ENCODE results near the gene VPS26B.
A peak's percentile ranks its signal among the peaks of the same experiment; 100 is the strongest.
"Not testable (repeated sequence)": the region's sequence is repeated elsewhere in the genome, so short reads cannot be mapped to it uniquely, and the experiment has no call there.

The VPS26B gene

GRCh38 chr11:134231958-134232659 lies 7.6 kb downstream of the VPS26B start:
- no peak for DNase-seq

GRCh38 chr11:134233729-134234179 lies 9.3 kb downstream of the VPS26B start:
- no peak for DNase-seq

DNA sequence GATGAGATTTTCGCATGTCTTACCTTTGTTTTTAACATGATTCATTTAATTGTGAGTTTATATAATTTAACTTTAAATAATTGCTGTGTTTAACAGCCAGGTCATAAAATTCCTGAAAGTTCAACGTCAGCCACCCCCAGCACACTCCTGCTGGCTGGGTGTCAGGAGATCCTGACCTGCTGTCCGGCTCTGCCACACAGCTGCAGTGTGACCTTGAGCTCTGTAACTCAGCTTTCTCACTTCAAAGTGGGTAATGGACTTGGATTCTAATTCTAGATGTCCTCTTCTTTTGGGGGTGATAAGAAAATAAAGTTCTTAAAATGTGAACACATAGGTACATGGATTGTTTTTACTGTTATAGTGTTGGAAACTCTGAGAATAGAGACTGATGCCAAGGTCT lies 10.9 kb downstream of the VPS26B start:
- no peak for DNase-seq

- DNase-seq: no peak
Measured at GRCh38 chr11:134236834-134237556, 12.5 kb downstream of the VPS26B start.

DNA sequence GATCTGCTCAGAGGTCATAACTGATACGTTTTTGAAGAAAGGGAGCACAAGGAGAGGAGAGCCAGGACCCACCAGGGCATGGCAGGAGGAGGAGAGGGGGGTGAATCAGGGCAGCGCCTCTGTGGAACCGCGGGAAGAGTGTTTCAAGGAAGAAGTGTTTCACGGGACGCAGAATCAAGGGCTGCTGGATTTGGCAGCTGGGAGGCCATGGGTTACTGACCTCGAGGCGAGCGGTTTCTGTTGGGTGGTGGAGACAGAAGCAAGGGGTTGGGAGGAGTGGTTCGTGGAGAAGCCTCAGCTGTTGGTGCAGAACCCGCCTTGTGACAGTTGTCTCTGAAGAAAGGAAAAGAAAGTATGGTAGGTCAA lies 13.1 kb downstream of the VPS26B start:
- no peak for DNase-seq

- no peak for DNase-seq
Measured at GRCh38 chr11:134238956-134239355, 14.5 kb downstream of the VPS26B start.

DNA sequence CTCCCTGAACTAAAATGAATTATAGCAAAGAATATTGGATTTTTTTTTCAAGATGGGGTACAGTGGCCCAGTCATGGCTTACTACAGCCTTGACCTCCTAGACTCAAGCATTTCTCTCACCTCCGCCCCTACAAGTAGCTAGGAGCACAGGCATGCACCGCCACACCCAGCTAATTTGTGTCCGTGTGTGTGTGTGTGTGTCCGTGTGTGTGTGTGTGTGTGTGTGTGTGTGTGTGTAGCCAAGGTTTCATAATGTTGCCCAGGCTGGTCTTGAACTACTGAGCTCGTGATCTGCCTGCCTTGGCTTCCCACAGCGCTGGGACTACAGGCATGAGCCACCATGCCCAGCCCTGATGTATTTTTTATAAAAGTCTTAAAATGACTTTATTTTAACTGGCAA lies 16.1 kb downstream of the VPS26B start:
- no peak for DNase-seq

DNA sequence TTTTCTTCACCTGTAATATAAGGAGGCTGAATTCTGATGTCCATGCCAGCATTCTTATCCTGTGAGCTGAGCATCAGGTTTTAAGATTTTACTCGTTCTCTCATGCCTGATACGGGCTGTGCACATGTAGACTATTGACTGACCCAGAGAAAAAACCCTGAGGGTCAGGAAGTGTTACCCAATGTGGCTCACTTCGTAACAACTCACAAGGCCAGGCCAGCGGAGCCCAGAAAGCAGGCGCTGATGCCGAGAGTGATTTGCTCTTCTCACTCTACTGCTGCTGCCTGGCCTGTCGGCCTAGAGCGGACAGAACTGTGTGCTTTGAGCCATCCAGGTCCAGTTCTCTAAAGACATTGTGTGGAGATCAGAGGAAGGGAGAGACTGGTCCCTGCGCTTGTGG lies 17.9 kb downstream of the VPS26B start:
- no peak for DNase-seq

DNA sequence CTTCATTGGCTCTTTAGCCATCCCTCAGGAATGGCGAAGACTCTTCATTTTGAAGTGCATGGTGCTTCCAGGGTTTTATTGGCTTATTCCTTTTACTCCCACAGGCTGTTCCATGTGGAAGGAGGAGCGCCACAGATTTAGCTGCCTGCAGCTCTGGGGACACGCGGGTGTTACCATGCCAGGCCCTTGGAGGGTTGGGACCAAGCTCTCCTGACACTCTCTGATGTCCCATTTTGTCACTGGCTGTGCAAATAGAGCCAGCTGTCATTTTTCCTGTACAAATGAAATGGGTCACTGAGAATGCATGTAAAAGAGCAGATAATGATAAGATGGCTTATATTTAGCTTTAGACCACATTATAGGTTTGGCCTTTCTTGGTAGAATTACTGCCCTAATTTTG lies 19.4 kb downstream of the VPS26B start:
- DNase-seq: no peak

DNA sequence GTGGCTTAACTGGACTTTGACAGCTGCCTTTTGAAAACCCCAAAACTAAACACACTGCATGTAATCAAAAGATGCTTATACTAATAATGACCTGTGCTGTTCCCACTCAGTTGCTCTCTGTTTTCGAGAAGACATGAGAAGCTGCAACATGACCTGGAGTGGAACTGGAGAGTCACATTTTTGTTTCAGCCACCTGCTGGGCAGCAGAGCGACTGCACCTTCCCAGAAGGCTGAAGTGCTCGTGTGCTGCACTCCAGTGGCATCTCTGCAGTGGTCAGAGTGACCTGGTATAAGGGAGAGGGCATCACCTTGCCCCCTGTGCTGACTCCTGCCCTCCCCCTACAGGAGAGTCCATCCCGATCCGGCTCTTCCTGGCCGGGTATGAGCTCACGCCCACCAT lies 20.1 kb downstream of the VPS26B start:
- DNase-seq: no peak

DNA sequence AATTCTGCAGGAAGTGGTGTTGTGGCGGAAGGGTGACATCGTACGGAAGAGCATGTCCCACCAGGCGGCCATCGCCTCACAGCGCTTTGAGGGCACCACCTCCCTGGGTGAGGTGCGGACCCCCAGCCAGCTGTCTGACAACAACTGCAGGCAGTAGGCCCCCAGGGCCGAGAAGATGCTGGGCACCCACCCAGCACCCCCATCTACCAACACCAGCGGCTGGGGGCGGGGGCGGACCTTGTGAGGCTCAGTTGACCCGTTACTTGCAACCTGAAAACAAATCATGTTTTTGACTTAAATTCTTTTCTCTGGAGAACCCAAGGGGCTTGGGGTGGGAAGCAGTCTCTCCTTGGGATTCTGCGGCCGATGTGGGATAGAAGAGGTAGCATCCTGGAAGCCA lies 21.0 kb downstream of the VPS26B start:
- DNase-seq: no peak

GRCh38 chr11:134246100-134246499 lies 21.6 kb downstream of the VPS26B start:
- no peak for DNase-seq

DNA sequence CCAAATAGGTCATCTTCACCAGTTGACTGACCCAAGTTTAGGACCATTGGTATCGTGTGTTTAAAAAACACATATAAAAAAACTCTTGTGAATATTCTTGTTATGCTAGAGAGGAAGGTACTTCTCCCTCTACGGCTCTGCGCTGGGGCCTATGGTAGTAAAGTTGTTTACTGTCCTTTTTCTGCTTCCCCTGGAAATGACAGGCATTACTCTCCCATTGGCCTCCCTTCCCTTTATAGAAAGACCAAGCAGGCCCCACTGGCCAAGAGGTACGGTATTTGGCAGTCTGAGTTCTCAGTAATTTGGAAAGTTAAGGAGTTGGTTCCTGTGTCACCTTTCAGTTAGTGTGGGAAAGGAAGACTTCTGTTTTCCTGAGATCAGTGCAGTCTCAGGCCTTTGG lies 22.2 kb downstream of the VPS26B start:
- no peak for DNase-seq

DNA sequence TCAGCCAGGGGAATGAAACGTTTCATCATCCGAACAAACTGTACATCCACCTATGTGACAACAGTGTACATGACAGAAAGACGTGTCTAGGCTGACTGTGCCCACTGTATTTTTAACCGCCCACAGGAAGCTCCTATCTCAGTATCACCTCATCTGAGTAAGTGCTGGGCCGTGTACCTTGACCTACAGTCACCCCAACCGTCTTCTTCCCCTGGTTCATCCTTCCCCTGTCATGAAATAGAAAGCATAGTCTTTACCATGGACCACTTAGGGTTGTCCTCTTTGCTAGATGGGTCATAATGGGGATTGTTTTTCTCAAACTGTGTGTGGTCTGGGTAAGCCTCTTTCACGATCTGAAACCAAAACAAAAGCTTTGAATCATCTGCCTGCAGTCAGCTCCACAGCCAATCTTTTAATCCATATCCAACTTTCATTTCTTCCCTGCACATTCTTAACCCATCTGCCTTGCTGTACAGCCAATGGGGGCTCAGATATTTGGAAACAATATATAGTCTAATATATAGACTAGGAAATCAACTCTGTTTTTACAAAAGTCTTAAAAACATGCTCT lies 24.5 kb downstream of the VPS26B start:
- no peak for DNase-seq

GRCh38 chr11:134250246-134250645 lies 25.8 kb downstream of the VPS26B start:
- DNase-seq: no peak

- DNase-seq: no peak
Measured at GRCh38 chr11:134250675-134251074, 26.2 kb downstream of the VPS26B start.

- peak; percentile 53 for DNase-seq
Measured at GRCh38 chr11:134252346-134253187, 28.1 kb downstream of the VPS26B start.

DNA sequence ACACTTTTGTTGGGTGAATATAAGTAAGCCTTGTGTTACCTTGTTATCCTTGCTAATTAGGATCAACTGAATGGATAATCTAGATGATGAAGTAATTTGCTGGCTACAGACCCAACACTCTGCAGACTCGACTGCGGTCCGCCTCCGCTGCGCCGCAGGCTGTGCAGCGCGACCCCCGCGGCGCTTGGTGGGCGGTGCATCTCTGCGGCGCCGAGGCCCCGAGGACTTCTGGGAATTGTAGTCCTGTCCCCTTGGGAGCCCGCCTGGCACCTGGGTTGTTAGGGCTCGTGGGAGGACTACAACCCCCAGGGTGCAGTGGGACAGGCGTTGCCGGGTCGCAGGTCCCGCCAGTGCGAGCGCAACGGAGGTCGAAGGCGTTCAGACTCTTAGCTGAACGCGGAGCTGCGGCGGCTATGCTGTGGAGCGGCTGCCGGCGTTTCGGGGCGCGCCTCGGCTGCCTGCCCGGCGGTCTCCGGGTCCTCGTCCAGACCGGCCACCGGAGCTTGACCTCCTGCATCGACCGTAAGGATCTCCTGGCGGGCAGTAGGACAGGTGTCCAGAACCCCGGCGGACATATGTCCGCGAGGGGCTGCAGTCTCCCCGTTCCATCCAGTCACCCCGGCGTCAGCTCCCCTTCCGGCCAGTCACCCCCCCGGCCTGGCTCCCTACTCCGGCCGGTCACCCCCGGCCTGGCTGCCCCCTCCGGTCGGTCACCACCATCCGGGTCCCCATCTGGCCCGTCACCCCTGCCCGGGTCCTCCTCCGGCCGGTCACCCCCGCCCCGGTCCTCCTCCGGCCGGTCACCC lies 28.9 kb downstream of the VPS26B start, which contains the start of the genes ACAD8 and THYN1:
Gene ACAD8, plus strand, starts transcription at position 381 of the 806 bp plus-strand sequence. Its CDS starts 33 bp downstream, at position 414.
Gene THYN1, minus strand, starts transcription at position 165 of the 806 bp plus-strand sequence. CDS start 470 bp downstream, outside the sequence.
- peak; percentile 96 for DNase-seq

GRCh38 chr11:134254433-134255183 lies 30.1 kb downstream of the VPS26B start:
- DNase-seq: no peak

DNA sequence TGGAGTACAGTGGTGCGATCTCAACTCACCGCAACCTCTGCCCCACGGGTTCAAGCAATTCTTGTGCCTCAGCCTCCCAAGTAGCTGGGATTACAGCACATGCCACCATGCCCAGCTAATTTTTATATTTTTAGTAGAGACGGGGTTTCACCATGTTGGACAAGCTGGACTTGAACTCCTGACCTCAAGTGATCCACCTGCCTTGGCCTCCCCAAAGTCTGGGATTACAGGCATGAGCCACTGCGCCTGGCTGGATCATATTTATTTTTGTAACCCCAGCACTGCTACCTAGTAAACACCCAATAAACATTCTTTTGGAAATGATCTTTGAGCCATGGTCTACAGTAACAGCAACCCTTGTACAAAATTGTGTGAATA lies 30.7 kb downstream of the VPS26B start:
- not testable (repeated sequence) for DNase-seq

DNA sequence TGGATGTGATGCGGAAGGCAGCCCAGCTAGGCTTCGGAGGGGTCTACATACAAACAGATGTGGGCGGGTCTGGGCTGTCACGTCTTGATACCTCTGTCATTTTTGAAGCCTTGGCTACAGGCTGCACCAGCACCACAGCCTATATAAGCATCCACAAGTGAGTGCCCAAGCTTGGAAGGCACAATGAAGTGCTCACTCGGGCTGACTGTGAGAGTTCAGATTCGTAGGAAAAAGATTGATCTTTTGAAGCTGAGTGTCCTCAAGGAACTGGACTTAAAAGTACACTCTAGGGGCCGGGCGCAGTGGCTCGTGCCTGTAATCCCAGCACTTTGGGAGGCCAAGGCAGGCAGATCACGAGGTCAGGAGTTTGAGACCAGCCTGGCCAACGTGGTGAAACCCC lies 32.6 kb downstream of the VPS26B start:
- DNase-seq: no peak

Data from fibroblast of skin of back (primary cell).